ENCODE data around the gene B3GAT2.

B3GAT2 gene

DNA sequence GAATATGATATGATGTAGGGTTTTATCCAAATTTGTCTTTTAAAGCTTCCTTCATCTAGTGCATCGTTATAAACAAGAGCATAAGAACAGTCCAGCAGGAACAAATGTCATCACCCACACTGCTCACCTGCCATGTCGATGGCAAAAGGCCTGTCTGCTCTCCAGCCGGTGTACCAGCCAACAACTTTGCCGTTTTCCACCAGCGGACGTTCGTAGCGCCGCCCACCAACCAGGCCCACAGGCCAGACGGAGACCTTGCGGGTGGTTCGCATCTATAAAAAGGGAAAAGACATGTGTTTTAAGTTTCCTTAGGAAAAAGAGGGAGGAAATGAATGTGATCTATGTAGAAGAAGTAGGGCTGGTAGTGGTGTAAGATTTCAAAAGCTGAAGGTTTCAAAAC, 62.9 kb downstream of the B3GAT2 start:
- no peak for DNase-seq

DNA sequence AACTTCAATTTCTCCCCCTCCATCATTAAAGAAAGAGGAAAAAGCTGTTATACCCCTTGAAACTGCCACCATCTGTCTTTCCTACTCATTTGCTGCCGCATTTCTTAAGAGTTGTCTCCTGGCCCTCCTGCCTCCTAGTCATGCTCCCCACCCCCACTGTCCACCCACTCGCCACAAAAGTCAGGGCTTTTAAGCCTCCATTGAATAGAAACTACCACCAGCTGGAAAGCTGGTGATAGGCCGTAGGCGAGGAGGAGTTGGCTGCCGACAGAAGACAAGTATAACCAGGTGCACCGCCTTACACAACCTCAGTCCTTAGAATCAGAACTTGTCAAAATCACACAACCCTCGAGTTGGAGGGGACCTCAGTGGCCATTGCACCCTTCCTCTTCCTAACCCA, 67.6 kb downstream of the B3GAT2 start:
- DNase-seq: no peak

DNA sequence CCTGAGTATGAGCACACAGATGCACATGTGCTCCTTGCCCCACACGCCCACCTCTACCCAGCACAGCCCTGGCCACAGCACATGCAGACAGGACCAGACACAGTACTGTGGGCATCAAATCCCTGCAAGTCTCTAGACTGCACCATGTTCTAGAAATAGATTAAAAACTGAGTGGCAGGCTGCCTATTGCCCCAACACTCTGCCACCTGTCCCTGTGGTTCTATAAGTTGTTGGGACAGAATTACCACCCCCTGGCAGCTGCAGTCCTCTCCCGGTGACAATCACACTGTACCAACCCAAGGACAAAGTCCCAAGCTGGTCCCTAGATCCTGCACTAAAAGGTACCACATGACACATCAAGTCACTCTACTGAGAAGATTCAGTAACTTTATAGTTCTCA, 70.2 kb downstream of the B3GAT2 start:
- DNase-seq: no peak

DNA sequence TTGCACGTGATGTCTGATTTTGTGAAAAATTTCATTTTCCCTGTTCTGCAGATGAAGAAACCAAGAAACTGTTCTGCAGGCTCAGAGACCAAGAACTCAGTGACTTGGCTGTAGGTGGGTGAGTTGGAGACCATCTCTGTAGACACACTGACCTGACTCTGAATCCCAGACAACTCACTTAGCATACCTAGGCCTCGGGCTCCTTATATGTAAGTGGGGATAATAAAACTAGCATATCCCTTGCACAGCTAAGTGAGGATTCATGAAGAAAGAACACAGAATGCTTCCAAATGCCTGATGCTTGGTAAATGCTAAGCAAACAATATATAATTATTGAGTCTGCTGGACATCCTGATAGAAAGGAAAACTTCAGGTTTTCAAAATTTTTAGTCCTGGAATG, 70.8 kb downstream of the B3GAT2 start:
- no peak for DNase-seq

DNA sequence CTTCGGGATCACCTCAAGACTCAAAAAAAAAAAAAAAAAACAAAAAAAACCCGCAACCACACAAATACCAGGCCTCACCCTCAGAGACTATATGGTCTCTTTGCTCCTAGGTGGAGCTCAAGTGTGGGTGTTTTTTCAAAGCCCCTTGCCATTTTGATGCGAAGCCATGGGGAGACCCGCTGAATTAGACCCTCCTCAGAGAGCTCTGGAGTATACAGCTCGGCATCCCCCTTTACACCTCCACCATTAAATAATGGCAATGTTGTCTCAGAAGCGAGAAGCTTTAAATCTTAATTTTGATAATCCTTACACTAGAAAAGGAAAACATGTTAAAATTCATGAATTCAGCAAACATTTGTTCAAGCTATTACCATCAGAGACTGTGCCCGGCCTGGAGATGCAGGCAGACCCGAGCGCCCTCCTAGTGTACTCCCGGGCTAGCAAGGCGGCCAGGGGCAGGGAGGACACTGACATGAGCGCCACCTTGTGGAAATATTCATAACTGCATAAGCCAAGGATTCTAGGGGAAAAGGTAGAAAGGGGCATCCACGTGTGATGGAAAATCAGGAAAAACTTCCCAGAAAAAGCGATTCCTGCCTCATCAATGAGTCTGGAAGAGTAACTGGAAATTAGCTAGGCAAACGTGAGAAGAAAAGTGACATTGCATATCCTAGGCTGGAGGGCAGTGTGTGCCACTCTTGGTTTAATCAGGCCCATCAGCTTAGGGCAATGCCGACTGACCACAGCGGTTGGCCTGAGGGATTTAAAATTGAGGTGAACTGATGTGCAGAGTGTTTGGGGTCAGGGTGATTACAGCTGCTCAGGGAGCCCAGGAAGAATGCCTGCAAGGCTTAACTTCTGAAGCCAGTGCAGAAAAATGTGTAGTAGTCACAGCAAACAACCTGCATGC, 72.5 kb downstream of the B3GAT2 start:
- peak; percentile 63 to 77 (median 75) for DNase-seq

DNA sequence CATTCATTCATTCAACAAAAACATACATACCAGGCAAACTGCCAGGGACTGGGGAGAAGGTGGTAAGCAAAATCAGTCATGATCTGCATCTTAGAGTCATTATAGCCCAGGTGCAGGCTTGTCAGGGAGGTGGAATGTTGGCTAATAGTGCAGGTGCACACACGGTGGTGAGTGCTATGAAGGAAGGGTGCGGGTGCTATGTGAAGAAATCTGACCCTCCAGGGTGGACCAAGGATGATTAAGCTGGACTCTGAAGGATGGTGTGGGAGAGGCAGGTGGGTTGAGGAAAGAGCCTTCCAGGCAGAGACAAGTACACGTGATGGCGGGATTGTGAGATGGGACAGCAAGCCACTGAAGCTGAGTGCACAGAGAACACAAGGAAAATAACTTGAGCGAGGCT, 77.4 kb downstream of the B3GAT2 start:
- DNase-seq: no peak

DNA sequence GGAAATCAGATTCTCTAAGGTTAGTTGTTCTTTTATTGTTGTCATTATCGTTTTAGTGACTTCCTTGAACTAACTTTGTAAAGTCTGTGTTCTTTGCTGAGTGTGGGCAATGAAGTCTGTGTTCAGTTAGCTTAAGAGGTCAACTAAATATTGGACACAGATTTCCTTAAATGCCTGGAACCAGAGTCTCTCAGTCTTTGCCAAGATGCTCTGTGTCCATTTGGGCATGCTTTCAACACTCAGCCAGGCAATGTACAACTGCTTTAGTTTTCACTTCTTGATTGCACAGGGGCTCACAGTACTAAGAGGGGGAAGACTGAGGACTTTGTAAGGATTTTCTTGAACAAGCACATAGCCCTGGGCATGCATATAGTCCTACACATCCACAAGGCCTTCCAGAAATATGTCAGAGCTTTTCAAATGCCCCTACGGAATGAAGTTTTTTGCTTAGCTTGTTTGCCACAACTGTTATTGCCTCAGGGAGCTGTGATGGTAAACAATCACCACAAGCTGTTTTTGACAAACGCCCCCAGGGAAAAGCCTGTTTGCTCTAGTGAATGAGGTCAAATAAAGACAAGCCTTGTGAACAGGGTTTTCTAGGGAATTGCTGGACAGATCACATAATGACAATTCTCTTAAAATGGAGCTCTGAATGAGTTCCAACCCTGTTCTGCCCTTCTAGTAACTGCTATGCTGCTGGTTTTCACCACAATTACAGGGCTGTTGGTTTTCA, 82.5 kb downstream of the B3GAT2 start:
- no peak for DNase-seq

DNA sequence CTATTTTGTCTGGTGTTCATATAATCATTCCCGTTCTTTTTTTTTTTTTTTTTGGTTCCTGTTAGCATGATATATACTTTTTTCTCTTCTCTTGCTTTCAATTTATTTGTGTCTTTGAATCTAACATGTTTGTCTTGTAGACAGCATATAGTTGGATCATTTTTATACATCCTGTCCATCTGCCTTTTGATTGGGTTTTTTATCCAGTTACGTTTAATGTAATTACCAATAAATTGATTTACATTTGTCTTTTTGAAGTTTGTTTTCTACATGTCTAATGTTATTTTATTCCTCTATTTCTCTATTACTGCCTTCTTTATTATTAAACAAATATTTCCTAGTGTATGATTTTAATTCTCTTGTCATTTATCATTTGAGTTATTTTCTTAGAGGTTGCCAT, 84.4 kb downstream of the B3GAT2 start:
- no peak for DNase-seq

DNA sequence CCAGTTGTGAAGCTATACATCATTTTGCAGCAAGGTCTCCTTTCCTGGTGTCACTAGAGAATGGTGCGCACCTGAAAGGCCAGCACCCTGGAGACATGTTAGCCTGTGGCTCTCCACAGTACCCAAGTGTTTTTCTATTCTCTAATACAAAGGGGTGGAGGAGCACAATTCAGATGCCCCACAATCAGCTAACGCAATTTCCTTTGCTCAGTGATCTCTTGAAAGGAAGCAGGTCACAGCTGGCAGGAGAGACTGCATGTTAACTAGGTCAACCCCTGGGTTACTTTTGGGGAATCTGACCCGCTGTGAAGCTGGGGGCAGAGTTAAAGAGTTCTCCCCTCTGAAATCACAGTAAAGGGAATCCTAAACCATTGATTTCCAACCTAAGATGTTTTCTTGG, 92.5 kb downstream of the B3GAT2 start:
- DNase-seq: no peak

DNA sequence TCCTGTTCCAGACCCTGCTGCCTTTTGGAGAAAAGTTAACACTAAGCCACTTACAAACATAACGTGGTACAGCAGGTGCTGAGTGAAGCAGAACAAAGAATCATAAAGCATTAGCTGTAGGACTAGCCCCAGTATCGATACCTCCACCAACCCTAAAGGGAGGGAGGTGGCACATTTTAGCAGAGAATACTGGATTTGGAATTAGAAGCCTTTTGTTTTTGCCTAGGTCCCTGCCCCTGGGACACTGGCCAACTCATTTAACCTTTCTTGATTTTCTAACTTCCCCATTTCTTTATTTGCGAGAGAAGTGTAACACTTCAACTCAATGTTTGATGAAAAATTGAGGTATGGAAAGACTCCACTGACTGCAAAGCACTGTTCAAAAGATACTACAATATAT, 93.5 kb downstream of the B3GAT2 start:
- no peak for DNase-seq

DNA sequence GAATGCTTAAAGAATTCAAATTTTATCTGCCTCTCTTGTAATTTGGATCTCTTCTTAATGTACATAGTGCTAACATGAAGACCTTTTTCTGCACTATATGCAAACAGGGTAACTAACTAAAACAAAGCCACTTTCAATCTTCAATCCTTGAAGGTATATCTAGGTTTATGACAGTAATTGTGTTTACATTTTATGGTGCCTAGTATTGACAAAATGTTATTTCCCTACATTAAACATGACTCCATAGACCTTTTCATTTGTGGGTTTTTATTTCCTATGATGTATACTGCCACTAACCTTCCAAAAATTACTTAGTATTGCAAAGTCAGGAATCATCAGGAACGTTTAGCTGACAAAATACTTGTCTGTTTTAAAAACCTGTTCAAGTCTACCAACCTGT, 95.9 kb downstream of the B3GAT2 start:
- DNase-seq: no peak

DNA sequence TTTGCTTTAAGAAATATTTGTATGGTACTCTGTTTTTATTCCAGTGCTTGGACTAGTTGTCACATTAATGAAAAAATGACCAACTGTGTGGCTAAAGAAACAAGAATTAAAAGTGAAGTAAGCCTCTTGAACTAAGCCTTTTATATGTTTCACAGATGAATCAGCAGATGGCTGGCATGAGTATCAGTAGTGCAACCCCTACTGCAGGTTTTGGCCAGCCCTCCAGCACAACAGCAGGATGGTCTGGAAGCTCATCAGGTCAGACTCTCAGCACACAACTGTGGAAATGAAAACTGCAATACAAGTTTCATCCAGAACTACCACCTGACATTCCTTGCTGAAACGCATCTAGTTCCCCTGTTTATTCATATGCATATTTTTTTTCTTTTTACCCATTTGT, 96.8 kb downstream of the B3GAT2 start:
- no peak for DNase-seq

DNA sequence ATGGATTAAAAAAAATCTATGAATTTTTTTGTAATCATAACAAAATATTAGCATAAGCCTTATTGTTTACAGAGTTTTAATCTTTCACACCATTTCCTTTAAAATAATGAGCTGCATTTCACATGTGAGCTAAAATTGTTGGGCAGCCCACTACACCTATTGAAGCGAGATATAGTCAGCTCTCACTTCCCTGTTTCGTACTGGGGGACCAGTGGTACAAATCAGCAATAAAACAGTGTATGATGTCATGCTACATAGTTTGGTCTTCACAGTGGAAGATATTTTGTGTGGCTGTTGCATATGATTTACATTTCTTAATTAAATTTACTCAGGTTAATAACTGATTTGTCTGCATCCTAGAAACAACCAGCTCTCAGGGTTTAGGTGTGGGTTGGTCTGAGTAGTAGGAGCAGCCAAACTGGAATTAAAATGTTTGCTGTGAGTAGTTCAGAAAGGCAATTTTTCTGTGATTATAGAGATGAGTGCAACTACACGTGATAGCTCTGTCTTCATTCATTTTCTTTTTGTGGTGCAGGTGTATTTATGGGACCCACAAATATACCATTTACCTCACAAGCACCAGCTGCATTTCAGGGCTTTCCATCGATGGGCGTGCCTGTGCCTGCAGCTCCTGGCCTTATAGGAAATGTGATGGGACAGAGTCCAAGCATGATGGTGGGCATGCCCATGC, 99.3 kb downstream of the B3GAT2 start:
- DNase-seq: no peak

DNA sequence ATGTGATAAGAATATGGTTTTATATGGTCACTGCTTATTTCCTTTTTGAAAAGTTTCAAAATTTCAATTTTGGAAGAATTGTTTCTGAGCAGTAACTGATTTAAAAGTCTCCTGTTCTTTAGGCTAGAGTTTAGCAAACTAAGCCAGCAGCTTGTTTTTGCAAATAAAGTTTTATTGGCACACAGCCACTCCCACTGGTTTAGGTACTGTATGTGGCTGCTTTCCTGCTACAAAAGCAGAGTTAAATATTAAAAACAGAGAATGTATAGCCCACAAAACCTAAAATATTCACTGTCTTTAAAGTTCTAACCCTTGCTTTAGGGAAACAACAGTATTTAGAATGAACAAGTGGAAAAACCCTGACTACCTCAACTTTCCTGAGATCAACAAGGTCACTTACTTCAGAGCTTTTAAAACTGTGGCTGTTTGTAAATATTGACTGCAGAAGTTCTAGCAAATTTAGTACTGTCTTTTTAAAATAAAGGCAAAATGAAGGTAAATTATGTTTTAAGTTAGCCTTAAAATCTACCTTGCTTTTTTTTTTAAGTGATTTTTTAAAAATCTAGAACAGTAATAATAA, 104.1 kb downstream of the B3GAT2 start:
- no peak for DNase-seq

DNA sequence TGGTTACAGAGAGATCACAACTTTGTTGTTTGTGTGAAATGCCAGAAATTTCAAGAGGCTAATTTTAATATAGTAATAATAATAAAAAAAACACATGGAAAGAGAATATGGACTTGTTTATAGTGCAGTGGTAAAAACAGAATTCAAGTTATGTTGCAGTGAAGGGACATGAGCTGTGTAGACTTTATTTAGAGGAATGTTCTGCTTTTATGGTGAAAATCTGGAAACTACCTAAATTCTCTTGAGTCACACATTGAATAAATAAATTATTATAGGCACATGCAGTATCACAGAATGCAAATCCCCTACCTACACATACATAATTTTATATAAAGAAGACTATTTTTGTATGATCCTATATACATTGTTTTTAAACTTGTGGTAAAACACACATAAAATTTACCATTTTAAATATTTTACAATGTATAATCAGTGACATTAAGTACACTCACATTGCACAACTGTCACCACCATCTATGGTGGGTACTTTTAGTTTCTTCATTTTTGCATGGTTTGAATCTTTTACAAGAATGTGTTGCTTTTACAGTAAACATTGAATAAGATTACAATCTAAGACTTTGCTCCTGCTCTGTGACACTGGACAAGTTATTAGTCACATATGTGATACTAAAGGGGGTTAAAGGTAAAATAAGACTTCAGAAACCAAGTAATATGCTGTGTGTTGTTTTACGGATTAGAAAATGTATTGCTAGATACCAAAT, 107.4 kb downstream of the B3GAT2 start:
- peak in 2 of 4 experiments; percentile 26 to 33 for DNase-seq

DNA sequence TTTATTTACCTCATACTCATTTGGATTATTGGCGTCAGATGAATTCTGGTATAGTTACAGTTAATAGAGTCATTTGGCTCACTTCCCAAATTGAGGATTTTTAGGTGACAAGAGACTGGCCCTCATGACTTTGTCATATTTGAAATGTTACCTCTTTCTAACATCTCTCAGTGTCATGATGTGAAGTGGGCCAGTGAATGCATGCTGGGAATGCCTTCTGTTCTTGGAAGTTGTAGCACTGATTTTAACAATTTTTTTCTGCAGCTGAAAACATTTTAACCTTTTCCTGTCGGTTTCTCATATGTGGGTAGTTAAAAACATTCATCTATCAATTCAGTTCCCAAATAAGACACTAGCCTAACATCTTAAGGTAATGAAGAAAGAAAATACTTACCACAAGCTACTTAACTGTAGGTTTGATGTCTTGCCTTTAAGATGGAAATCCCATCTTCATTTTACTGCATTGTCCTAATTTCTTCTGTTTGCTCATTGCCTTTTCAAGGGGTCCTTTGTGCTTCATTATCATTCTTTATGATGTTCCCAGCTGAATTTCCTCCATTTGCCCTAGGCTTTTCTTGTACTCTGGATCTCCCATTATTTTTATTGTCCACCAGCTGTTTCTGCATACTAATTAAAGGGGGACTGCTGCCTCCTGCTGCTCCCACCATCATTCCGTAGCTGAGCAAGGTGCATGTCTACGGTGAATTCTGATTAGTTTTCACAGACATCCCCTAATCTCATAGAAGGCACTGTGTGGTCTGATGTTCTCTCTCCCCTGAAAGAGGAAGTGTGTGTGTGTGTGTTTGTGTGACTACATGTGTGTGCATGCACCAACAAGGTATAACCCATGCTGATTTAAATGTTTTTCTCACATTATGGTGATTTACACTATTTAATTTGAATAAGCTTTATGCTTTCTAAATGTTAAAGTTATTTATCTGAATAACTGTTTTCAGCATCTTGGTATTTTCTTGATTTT, 109.5 kb downstream of the B3GAT2 start:
- DNase-seq: no peak

DNA sequence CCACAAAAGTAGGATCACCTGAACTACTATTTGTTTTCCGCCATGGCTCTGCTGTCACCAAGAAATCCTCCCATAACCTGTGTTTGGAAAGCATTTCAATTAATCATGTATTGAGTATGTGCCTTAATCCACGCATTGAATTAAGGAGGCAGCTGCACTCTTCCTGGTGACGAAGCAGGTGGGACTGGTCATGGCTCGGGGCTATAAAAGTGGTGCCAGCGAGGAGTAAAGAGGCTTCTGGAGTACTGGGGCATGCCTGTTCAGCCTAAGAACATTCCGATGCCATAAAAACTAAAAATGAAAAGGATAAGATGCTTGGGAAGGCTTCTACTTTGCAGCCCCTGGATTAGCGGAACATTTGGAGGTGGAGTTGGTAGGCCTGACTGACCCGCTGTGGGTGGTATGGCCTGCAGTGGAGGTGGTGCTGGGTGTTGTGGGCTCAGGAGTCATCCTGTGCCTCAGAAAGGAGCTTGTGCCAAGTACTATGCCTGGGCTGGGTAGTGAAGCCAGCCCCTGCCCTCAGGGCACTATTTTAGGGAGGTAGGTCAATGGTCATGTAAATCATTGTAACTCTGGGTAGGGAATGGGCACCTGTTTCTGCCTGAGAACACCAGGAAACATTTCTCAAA, 110.5 kb downstream of the B3GAT2 start:
- DNase-seq: no peak

DNA sequence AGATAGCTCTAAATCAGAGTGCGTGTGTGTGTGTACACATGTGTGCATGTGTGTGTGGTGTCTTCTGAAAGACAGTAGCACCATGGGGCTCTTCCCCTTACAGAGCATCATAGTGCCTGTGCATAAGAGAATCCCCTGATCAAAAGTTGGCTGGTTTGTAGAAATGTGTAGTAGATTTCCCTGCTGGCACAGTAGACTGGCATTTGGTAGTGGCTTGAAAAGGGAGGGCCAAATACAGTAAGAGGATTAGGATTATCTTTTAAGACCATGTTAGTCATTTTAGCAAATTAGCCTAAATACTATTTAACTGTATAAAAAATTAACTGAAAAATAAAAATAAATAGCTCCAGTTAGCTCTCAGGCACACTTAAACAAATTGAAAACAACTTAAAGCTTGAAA, 112.6 kb downstream of the B3GAT2 start:
- DNase-seq: no peak

DNA sequence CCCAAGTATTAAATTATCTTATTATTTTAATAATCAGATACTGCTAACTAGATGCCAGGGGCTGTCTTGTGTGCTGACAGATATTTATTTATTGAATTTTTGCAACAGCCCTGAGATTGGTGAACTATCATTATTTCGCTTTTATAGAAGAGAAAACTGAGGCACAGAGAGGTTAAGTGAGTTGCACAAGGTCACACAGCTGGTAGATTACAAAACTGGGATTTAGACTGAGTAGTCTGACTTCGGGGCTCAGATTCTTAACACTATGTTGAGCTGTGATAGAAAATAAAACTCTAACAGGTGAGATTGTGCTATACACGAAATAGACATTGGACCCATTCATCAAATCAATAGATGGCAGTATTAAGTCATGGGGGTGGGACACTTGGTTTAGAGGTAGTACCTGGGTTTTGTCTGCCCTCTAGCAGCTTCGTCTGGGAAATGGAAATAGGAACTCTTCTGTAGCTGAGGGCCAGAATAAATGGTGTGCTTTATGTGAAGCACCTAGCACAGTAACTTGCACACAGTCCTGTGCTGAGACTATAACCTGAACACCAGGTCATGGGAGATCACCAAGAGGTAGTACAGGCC, 113.4 kb downstream of the B3GAT2 start:
- DNase-seq: no peak

DNA sequence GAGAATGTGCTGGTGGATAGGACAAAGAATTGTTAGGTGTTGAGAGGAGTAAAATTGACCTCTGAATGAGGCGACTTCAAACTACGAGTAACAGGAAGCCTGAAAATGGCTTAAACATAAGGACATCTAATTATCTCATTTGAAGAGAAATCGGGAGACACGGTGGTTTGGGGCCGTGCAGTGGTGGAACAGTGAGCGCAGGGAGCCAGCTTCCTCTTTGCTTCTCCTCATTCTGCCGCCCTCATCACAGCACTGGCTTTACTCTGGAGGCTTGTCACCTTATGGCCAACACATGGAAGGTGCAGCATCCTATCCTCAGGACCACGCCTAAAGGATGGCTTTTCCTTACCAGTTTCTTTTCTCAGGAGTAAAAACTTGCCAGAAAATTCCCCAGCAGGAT, 114.3 kb downstream of the B3GAT2 start:
- no peak for DNase-seq

All from suppressor macrophage (primary cell).